ENCODE measurements around the gene DNAH17. TPM values are rescaled to one million over a fixed set of nuclear protein-coding genes. Genes with fewer than 3 reads are reported as not detected.
A peak's percentile ranks its signal among the peaks of the same experiment; 100 is the strongest.

The DNAH17 gene
- total and polyA plus RNA-seq, 2 of the 13 experiments (the other 11 are each of a cell fraction or from before 2014, with no cell fraction given) = 0.86 to 1.6 TPM

- in situ Hi-C loops (cut with HindIII; ENCODE audit: extremely low pct_ligation_motif_present, low pct_unique_long_range_greater_than_20kb) (no loop called here), intact Hi-C loops (cut with micrococcal nuclease; ENCODE audit: unreplicated experiment) (no loop called here)
- no peaks in the 10 kb centered on the region for H3K79me2 ChIP-seq (ENCODE audit: insufficient read depth, low read length)
- peaks cover 27% of the 10 kb centered on the region for H3K4me1 ChIP-seq (ENCODE audit: insufficient read depth, low read length)
- ATAC-seq = no peak
- no peak overlapping the region for H3K4me3 ChIP-seq (replicated peaks in 1 of 3; ENCODE audit: insufficient read depth in 1 of 3, low read depth in 2 of 3, low read length in 3 of 3)
- no peak overlapping the region for H2AFZ ChIP-seq (ENCODE audit: low read length)
- CTCF ChIA-PET (ENCODE audit: low intra/inter-chr PET ratio, low total read pairs) = no interaction called here
- FAIRE-seq = no peak
- H3K9me3 ChIP-seq (ENCODE audit: low read length) = no peaks in the 10 kb centered on the region
- POLR2A ChIA-PET = interaction anchor here (0.7 kb wide), 1 partner anchor 9 kb away, joined by 3 read pairs; no protein-coding TSS in a partner anchor
- H3K36me3 ChIP-seq (replicated peaks in 1 of 2; ENCODE audit: control insufficient read depth in 1 of 2, insufficient read depth in 2 of 2, low read length in 2 of 2) = no peaks in the 10 kb centered on the region
- H3K27me3 ChIP-seq (ENCODE audit: control insufficient read depth in 1 of 2, insufficient read depth in 2 of 2, low read length in 2 of 2) = no peaks in the 10 kb centered on the region; a peak in 1 of 5 replicates
- no peak overlapping the region for H3K9ac ChIP-seq (ENCODE audit: insufficient read depth, low read depth, low read length)
- no peak for DNase-seq (ENCODE audit: low spot score)
- H4K20me1 ChIP-seq (ENCODE audit: insufficient read depth, low read length) = no peaks in the 10 kb centered on the region
- no peak overlapping the region for H3K4me2 ChIP-seq (ENCODE audit: low read depth, low read length)
- no peak overlapping the region for H3K27ac ChIP-seq (ENCODE audit: extremely low read length, insufficient read depth, low read length)
- no TSS peak for BruUV-seq (replicated peaks)
- 72% methylated on average over 16 of the region's 16 CpGs for WGBS (ENCODE audit: low lambda C conversion rate)
- TF ChIP-seq EED (CRISPR knock-in tag; IDR thresholded peaks at IDR 0.05) = 0 out of 2 replicates have a peak, but pooled peaks have one; percentile 27
- TF ChIP-seq MAFK (conservative IDR thresholded peaks at IDR 0.05 in 1 of 2, IDR thresholded peaks at IDR 0.05 in 1 of 2; ENCODE audit: low read length in 2 of 2) = 0 out of 4 replicates have a peak, but pooled peaks of 1 of the 2 experiments have one; percentile 34
- TF ChIP-seq ZNF687 (CRISPR knock-in tag; IDR thresholded peaks at IDR 0.05) = peak; percentile 19
- TF ChIP-seq PAXIP1 (CRISPR knock-in tag; conservative IDR thresholded peaks at IDR 0.05) = 0 out of 2 replicates have a peak, but pooled peaks have one; percentile 14
- TF ChIP-seq SOX13 (IDR thresholded peaks at IDR 0.05) = no peak
- TF ChIP-seq SOX13 (CRISPR knock-in tag; conservative IDR thresholded peaks at IDR 0.05 in 1 of 2, IDR thresholded peaks at IDR 0.05 in 1 of 2) = peak in 1 of 2 experiments; percentile 21; a peak in 1 of 4 replicates
- no peak for TF ChIP-seq HNF1A (IDR thresholded peaks at IDR 0.05; ENCODE audit: low read depth)
- TF ChIP-seq HNF1A (CRISPR knock-in tag; IDR thresholded peaks at IDR 0.05; ENCODE audit: borderline replicate concordance) = no peak
These were observed 55.0 kb downstream of the DNAH17 start for GRCh38 chr17:78522031-78522809.

Data from HepG2 (cell line).